Body of pancreas (tissue), 4 donors: Measurements from ENCODE around the gene LATS2. TPM values are rescaled to one million over a fixed set of nuclear protein-coding genes. Genes with fewer than 3 reads are reported as not detected.
A peak's percentile ranks its signal among the peaks of the same experiment; 100 is the strongest.

Experiments
- ATAC-seq: fragments of 150-250 bp; one replicate; pipeline ENCODE4 v1.9.1; 2016
- DNase-seq, 4 donors: peaks; one replicate each; pipeline ENCODE4 v3.0.0-alpha.2; 2019
- H3K27ac ChIP-seq, 4 donors: fragments of 200-600 bp; sonication (generic); 1 replicate in 3 of 4; 2 replicates in 1 of 4; pipeline versions ENCODE4 v1.5.1 to v1.6.1; 2016 to 2019; ENCODE audit warnings: mild to moderate bottlenecking in 1 of 4, mixed read lengths in 1 of 4, moderate library complexity in 1 of 4
- H3K27me3 ChIP-seq, 2 donors: fragments of 200-600 bp; sonication (generic); one replicate each; pipeline ENCODE4 v1.6.0; 2016; ENCODE audit warnings: mild to moderate bottlenecking in 1 of 2
- H3K36me3 ChIP-seq, 2 donors: fragments of 200-600 bp; sonication (generic); replicated peaks in 1 of 2; 2 replicates each; pipeline ENCODE4 v1.5.1; 2016; ENCODE audit warnings: low read depth in 2 of 2; ENCODE audit not compliant: insufficient read depth in 1 of 2
- H3K4me1 ChIP-seq: fragments of 200-600 bp; sonication (generic); one replicate; pipeline ENCODE4 v1.6.0; 2016
- H3K4me3 ChIP-seq, 2 donors: fragments of 200-600 bp; sonication (generic); 1 replicate in 1 of 2; 2 replicates in 1 of 2; pipeline ENCODE4 v1.5.1; 2016 to 2019
- H3K9me3 ChIP-seq, 3 donors: fragments of 200-600 bp; sonication (generic); 1 replicate in 2 of 3; 2 replicates in 1 of 3; pipeline ENCODE4 v1.5.1; 2016
- POLR2A ChIP-seq, 3 donors: fragments of 450-650 bp; IDR thresholded peaks; one replicate each; pipeline ENCODE4 v1.6.1; 2016; ENCODE audit warnings: antibody characterized with exemption in 3 of 3, mild to moderate bottlenecking in 2 of 3
- WGBS, 2 donors: methylation state at CpG; one replicate each; pipeline ENCODE4 v1.1.5; 2017; 5-methylcytosine and 5-hydroxymethylcytosine counted together
- intact Hi-C: fragments of 100-400 bp; cut with DNase I; formaldehyde crosslinking; loops from one replicate; pipeline ENCODE4 v1.15.1; 2023
- total RNA-seq, 2 donors: library from RNA; depleted of rRNA; stranded (reverse); fragments of >200 nt; gene quantifications; one replicate each; pipeline ENCODE4 v1.1.0, GENCODE V29; 2016
- TF ChIP-seq, protein P1 (sequence below), 7 experiments: fragments of 450-650 bp in 4 of 7; fragments of 200-600 bp in 3 of 7; sonication (generic) in 3 of 7; IDR thresholded peaks; one replicate each; pipeline ENCODE4 v1.5.1; 2016 to 2019; ENCODE audit warnings: antibody characterized with exemption in 7 of 7

Gene LATS2
- total RNA-seq, 2 donors from 2014 or later: 12.2 to 17.5 TPM

DNA sequence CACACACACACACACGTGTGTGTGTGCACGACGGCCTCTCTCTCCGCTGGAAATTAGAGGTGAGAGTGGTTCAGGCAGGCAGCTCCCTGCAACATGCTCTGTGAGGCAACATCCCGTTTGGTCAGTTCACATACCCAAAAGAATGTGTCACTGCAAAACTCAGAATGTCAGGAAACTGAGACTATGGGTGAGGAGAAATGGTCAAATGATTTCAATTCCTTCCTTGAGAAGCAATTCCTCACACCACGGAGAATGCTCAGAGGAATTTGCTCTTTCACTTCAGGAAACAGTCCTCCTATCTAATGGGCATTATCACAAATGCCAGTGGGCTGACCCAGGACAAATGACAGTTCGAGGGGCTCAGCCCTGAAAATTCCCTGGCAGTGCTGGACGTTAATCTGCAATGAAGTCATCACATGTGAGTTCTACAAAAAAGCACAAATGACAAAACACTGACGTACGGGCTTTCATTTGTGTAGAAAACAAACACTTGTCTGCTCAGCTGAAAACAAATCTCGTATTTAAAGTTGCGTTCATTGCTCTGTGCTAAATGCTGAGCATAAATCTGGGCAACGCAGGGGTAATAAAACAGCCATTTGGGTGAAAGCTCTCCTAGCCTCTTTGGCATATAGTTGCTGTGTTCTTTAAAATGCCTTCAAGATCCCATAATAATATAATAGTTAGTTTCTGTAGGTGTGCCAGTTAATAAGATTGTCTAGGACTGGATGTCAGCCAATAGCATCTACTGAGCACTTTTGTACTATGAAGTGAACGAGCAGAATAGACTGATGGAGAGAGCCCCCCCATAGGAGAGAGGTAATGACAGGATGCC is 18.6 kb upstream of the LATS2 start:
- WGBS, 2 donors: 16 to 24% methylated on average over 14 of the region's 14 CpGs
- H3K36me3 ChIP-seq: no peaks in the 10 kb centered on the region
- TF ChIP-seq POLR2A (IDR thresholded peaks at IDR 0.05): no peak
- peak; percentile 17 to 41 (median 35) for DNase-seq
- intact Hi-C loops: no loop called here
- ATAC-seq: peak; percentile 75
- peaks cover 5% of the 10 kb centered on the region for H3K4me1 ChIP-seq
- H3K27me3 ChIP-seq: no peaks in the 10 kb centered on the region
- H3K27ac ChIP-seq: peak overlapping the region in 2 of 4 donors; percentile 15 to 57
- H3K9me3 ChIP-seq: no peaks in the 10 kb centered on the region
- no peak overlapping the region for H3K4me3 ChIP-seq

- H3K27ac ChIP-seq: peak overlapping the region in 2 of 4 donors; percentile 15 to 57
- no peaks in the 10 kb centered on the region for H3K36me3 ChIP-seq
- TF ChIP-seq POLR2A (IDR thresholded peaks at IDR 0.05): no peak
- TF ChIP-seq, protein P1, sequence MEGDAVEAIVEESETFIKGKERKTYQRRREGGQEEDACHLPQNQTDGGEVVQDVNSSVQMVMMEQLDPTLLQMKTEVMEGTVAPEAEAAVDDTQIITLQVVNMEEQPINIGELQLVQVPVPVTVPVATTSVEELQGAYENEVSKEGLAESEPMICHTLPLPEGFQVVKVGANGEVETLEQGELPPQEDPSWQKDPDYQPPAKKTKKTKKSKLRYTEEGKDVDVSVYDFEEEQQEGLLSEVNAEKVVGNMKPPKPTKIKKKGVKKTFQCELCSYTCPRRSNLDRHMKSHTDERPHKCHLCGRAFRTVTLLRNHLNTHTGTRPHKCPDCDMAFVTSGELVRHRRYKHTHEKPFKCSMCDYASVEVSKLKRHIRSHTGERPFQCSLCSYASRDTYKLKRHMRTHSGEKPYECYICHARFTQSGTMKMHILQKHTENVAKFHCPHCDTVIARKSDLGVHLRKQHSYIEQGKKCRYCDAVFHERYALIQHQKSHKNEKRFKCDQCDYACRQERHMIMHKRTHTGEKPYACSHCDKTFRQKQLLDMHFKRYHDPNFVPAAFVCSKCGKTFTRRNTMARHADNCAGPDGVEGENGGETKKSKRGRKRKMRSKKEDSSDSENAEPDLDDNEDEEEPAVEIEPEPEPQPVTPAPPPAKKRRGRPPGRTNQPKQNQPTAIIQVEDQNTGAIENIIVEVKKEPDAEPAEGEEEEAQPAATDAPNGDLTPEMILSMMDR (IDR thresholded peaks at IDR 0.05): no peak
- H3K27me3 ChIP-seq: no peaks in the 10 kb centered on the region
- H3K4me1 ChIP-seq: peaks cover 5% of the 10 kb centered on the region
- WGBS, 2 donors: 87 to 93% methylated on average over 3 of the region's 3 CpGs
- H3K9me3 ChIP-seq: no peaks in the 10 kb centered on the region
- DNase-seq (no peak), ATAC-seq (no peak)
- no peak overlapping the region for H3K4me3 ChIP-seq
- intact Hi-C loops: no loop called here
Measured at GRCh38 chr13:21079221-21079620, 17.8 kb upstream of the LATS2 start.

DNA sequence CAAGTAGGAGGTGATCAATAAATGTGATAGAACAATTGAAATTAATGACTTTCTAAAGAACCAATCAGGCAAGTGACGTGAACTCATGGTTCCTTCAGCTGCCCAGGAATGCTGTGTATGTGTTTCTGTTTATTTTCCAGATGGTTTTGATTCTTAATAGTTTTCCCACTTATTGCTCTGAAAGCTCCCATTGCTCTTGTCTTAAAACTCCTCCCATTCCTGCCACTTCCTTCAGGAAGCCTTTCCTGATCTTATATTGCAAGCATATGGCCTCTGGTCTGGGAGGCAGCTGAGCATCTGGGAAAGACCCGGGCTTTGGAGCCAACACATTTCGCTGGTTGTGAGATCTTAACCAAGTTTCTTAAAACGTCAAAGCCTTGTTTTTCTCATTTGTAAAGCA is 17.1 kb upstream of the LATS2 start:
- TF ChIP-seq, protein P1 (IDR thresholded peaks at IDR 0.05): no peak
- no peak for TF ChIP-seq POLR2A (IDR thresholded peaks at IDR 0.05)
- H3K27me3 ChIP-seq: no peaks in the 10 kb centered on the region
- 69 to 78% methylated on average over 4 of the region's 4 CpGs for WGBS, 2 donors
- H3K36me3 ChIP-seq: no peaks in the 10 kb centered on the region
- H3K4me3 ChIP-seq: no peak overlapping the region
- ATAC-seq (no peak), DNase-seq (no peak)
- no peak overlapping the region for H3K27ac ChIP-seq
- intact Hi-C loops: no loop called here
- peaks cover 5% of the 10 kb centered on the region for H3K4me1 ChIP-seq
- no peaks in the 10 kb centered on the region for H3K9me3 ChIP-seq

GRCh38 chr13:21077788-21078353 is 16.5 kb upstream of the LATS2 start:
- no peaks in the 10 kb centered on the region for H3K27me3 ChIP-seq
- 92 to 95% methylated on average over 14 to 21 of the region's 24 CpGs for WGBS, 2 donors
- H3K27ac ChIP-seq: no peak overlapping the region
- peaks cover 5% of the 10 kb centered on the region for H3K4me1 ChIP-seq
- intact Hi-C loops: no loop called here
- no peak for TF ChIP-seq POLR2A (IDR thresholded peaks at IDR 0.05)
- TF ChIP-seq, protein P1 (IDR thresholded peaks at IDR 0.05): no peak
- H3K9me3 ChIP-seq: no peaks in the 10 kb centered on the region
- no peak for DNase-seq
- no peak for ATAC-seq
- no peaks in the 10 kb centered on the region for H3K36me3 ChIP-seq
- no peak overlapping the region for H3K4me3 ChIP-seq

DNA sequence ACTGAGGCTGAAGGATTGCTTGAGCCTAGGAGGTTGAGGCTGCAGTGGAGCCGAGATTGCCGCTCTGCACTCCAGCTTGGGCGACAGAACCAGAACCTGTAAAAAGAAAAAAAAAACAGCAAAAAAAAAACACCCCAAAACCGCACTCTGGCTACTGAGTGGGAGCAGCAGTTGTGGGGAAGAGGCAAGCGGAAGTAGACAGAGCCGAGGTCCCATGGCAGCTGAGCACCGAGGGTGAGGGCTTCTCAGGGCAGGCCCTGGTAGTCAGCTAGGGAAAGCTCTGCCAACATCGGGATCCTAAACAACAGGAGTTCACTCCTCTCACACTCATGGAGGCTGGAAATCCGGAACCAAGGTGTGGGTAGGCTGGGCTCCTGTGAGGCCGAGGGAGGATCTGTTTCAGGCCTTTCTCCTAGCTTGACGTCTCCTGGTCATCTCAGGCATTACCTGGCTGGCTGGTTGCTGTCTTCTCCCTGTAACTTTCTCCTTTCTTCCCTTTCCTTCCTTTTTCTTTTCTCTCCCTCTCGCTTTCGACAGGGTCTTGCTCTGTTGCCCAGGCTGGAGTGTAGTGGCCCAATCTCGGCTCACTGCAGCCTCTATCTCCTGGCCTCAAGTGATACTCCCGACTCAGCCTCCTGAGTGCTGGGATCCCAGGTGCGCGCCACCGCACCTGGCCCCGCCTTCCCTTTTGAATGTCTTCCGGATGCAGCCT is 15.8 kb upstream of the LATS2 start:
- no peak for TF ChIP-seq POLR2A (IDR thresholded peaks at IDR 0.05)
- TF ChIP-seq, protein P1 (IDR thresholded peaks at IDR 0.05): no peak
- no peak for ATAC-seq
- Histone ChIP-seq H3K27me3 (no peaks in the 10 kb centered on the region), H3K36me3 (no peaks in the 10 kb centered on the region), H3K9me3 (no peaks in the 10 kb centered on the region), H3K4me1 (peaks cover 5% of the 10 kb centered on the region), H3K27ac (no peak overlapping the region), H3K4me3 (no peak overlapping the region)
- DNase-seq: no peak
- intact Hi-C loops: no loop called here
- WGBS, 2 donors: 87% methylated on average over 19 to 20 of the region's 20 CpGs
